ENCODE results near the gene KCNMB2.

- TF ChIP-seq CTCF (conservative IDR thresholded peaks at IDR 0.05; ENCODE audit: low read depth, low read length) (no peak), EZH2 (IDR thresholded peaks at IDR 0.05; ENCODE audit: borderline replicate concordance, low read depth, low read length, poor library complexity, severe bottlenecking) (no peak)
Measured at GRCh38 chr3:178513546-178514380, 22.5 kb upstream of the KCNMB2 start.
